Ishikawa (cell line): ENCODE data around the gene DNAJC6.

ENCODE experiments used
- CEBPB ChIP-seq: IDR thresholded peaks from 2 replicates; pipeline ENCODE4 v1.6.1; 2012
- CREB1 ChIP-seq: IDR thresholded peaks from 2 replicates; pipeline ENCODE4 v1.6.1; 2012; ENCODE audit warnings: low read depth
- EGR1 ChIP-seq: IDR thresholded peaks from 2 replicates; pipeline ENCODE4 v1.6.1; 2012
- EP300 ChIP-seq: IDR thresholded peaks from 2 replicates; pipeline ENCODE4 v1.6.1; 2012; ENCODE audit warnings: borderline replicate concordance
- FOXM1 ChIP-seq: IDR thresholded peaks from 2 replicates; pipeline ENCODE4 v1.6.1; 2012; ENCODE audit warnings: low read depth, borderline replicate concordance
- MAX ChIP-seq: IDR thresholded peaks from 2 replicates; pipeline ENCODE4 v1.6.1; 2012
- NFIC ChIP-seq: IDR thresholded peaks from 2 replicates; pipeline ENCODE4 v1.6.1; 2012
- RAD21 ChIP-seq: IDR thresholded peaks from 2 replicates; pipeline ENCODE4 v1.6.1; 2012; ENCODE audit warnings: low read depth
- TAF1 ChIP-seq: IDR thresholded peaks from 2 replicates; pipeline ENCODE4 v1.6.1; 2012; ENCODE audit warnings: low read depth, mild to moderate bottlenecking
- TCF12 ChIP-seq: IDR thresholded peaks from 2 replicates; pipeline ENCODE4 v1.6.1; 2012; ENCODE audit warnings: low read depth
- TEAD4 ChIP-seq: IDR thresholded peaks from 2 replicates; pipeline ENCODE4 v1.6.1; 2012
- USF1 ChIP-seq: IDR thresholded peaks from 2 replicates; pipeline ENCODE4 v1.6.1; 2012
- YY1 ChIP-seq: IDR thresholded peaks from 2 replicates; pipeline ENCODE4 v1.6.1; 2012; ENCODE audit warnings: low read depth
- ZBTB7A ChIP-seq: IDR thresholded peaks from 2 replicates; pipeline ENCODE4 v1.6.1; 2012; ENCODE audit warnings: low read depth
- TF ChIP-seq, protein P1 (sequence below): IDR thresholded peaks from 2 replicates; pipeline ENCODE4 v1.6.1; 2012; ENCODE audit warnings: low read depth, mild to moderate bottlenecking

The DNAJC6 gene

GRCh38 chr1:65357291-65357960 is 48.1 kb downstream of the DNAJC6 start:
- TF ChIP-seq TAF1 (no peak), USF1 (no peak), RAD21 (no peak), CREB1 (no peak)
- TF ChIP-seq, protein P1, sequence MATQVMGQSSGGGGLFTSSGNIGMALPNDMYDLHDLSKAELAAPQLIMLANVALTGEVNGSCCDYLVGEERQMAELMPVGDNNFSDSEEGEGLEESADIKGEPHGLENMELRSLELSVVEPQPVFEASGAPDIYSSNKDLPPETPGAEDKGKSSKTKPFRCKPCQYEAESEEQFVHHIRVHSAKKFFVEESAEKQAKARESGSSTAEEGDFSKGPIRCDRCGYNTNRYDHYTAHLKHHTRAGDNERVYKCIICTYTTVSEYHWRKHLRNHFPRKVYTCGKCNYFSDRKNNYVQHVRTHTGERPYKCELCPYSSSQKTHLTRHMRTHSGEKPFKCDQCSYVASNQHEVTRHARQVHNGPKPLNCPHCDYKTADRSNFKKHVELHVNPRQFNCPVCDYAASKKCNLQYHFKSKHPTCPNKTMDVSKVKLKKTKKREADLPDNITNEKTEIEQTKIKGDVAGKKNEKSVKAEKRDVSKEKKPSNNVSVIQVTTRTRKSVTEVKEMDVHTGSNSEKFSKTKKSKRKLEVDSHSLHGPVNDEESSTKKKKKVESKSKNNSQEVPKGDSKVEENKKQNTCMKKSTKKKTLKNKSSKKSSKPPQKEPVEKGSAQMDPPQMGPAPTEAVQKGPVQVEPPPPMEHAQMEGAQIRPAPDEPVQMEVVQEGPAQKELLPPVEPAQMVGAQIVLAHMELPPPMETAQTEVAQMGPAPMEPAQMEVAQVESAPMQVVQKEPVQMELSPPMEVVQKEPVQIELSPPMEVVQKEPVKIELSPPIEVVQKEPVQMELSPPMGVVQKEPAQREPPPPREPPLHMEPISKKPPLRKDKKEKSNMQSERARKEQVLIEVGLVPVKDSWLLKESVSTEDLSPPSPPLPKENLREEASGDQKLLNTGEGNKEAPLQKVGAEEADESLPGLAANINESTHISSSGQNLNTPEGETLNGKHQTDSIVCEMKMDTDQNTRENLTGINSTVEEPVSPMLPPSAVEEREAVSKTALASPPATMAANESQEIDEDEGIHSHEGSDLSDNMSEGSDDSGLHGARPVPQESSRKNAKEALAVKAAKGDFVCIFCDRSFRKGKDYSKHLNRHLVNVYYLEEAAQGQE: no peak

- no peak for TF ChIP-seq EP300
- no peak for TF ChIP-seq RAD21
- no peak for TF ChIP-seq EGR1
- TF ChIP-seq, protein P1: no peak
- TF ChIP-seq CREB1: no peak
- no peak for TF ChIP-seq YY1
- no peak for TF ChIP-seq CEBPB
- TF ChIP-seq TEAD4: no peak
- TF ChIP-seq USF1: no peak
- TF ChIP-seq TCF12: no peak
- no peak for TF ChIP-seq FOXM1
- no peak for TF ChIP-seq MAX
Observed at GRCh38 chr1:65359888-65360287, 50.5 kb downstream of the DNAJC6 start.

DNA sequence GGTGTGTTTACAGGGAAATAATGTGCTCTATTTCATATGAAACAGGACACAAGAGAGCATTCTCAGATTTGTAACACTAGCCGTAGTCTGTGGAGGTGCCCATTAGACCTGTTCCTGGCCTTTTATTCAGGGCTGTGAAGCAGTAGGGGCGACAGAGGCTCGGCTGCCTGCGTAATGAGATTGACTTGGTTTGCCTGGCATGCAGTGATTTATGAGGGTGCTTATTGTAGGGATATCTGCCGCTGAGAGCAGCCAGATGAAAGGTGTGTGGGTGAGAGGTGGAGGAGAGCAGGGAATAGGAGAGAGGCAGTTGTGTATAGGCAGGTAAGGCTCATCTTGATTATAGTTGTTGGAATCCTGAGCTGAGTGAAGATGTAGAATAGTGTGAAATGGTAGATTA is 51.3 kb downstream of the DNAJC6 start:
- no peak for TF ChIP-seq CEBPB
- no peak for TF ChIP-seq ZBTB7A
- TF ChIP-seq TCF12: no peak
- no peak for TF ChIP-seq TAF1
- TF ChIP-seq EP300: no peak
- no peak for TF ChIP-seq USF1
- TF ChIP-seq CREB1: no peak
- TF ChIP-seq MAX: no peak
- no peak for TF ChIP-seq RAD21

DNA sequence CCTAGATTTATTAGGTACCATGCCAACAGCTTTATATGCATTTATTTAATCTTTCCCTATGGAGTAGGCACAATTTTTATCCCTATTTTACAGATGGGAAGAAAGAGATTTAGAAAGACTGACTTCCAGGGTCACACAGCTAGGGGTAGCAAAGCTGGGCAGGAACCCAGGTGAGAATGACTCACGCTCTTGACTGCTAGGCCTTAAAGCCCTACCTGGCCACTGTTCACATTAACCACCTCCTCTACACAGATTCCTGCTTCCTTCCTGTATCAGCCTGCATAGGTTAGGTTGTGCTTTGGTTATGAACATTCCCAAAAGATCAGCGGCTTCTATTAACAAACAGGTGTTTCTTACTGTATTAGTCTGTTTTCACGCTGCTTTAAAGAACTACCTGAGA is 53.2 kb downstream of the DNAJC6 start:
- no peak for TF ChIP-seq USF1
- no peak for TF ChIP-seq MAX
- no peak for TF ChIP-seq TEAD4
- TF ChIP-seq EP300: no peak
- no peak for TF ChIP-seq CEBPB
- TF ChIP-seq YY1: no peak
- TF ChIP-seq TCF12: no peak
- TF ChIP-seq TAF1: no peak
- no peak for TF ChIP-seq NFIC
- TF ChIP-seq FOXM1: no peak
- TF ChIP-seq, protein P1: no peak
- no peak for TF ChIP-seq RAD21
- TF ChIP-seq ZBTB7A: no peak
- no peak for TF ChIP-seq EGR1
- no peak for TF ChIP-seq CREB1
